GM12878 (cell line): ENCODE data around the gene ALKBH1. TPM values are rescaled to one million over a fixed set of nuclear protein-coding genes. Genes with fewer than 3 reads are reported as not detected.

Experiments used
- ATAC-seq: fragments of 200-7000 bp; cut with Tn5 transposase; 3 replicates; pipeline ENCODE4 v1.9.1; 2020; ENCODE audit warnings: mild to moderate bottlenecking, moderate library complexity
- BruUV-seq: library from RNA; stranded (reverse); fragments of 400-500 nt; replicated peaks from 2 replicates; lab custom pipeline; 2021; lab: Mats Ljungman, UMichigan
- CTCF ChIA-PET: fragments of 300-600 bp; sonication (Branson Sonifier 250); formaldehyde crosslinking; extraction: SDS; loops from one replicate; lab custom pipeline; 2021; ENCODE audit warnings: inconsistent platforms; lab: Yijun Ruan, JAX
- POLR2A ChIA-PET: fragments of 350-600 bp; formaldehyde crosslinking; extraction: SDS; loops from one replicate; lab custom pipeline; 2021; ENCODE audit warnings: inconsistent platforms; lab: Charles Lee
- RAD21 ChIA-PET: fragments of 300-600 bp; sonication (Branson Sonifier 250); formaldehyde crosslinking; loops from one replicate; lab custom pipeline; 2023; ENCODE audit warnings: antibody characterized with exemption; ENCODE audit not compliant: unreplicated experiment; lab: Charles Lee
- SMC1A ChIA-PET: fragments of 300-600 bp; sonication (Branson Sonifier 250); formaldehyde crosslinking; loops from one replicate; lab custom pipeline; 2023; ENCODE audit not compliant: unreplicated experiment, uncharacterized antibody; lab: Charles Lee
- DNase-seq: peaks from one replicate; pipeline ENCODE4 v3.0.0-alpha.2; 2011; ENCODE audit warnings: low read depth, low spot score
- FAIRE-seq: peaks from 3 replicates; lab custom pipeline; 2011; peaks lifted over from hg19 to GRCh38; lab: Jason Lieb, UNC
- H2AFZ ChIP-seq: 2 replicates; pipeline ENCODE4 v1.6.0; 2011; ENCODE audit warnings: low read depth, low read length, control low read depth; ENCODE audit not compliant: control insufficient read depth
- H3K27ac ChIP-seq: 2 replicates; pipeline ENCODE4 v1.5.1; 2011; ENCODE audit warnings: control low read depth; ENCODE audit not compliant: control insufficient read depth, insufficient read depth
- H3K27me3 ChIP-seq, 2 experiments: replicated peaks in 1 of 2; 2 replicates each; pipeline versions ENCODE4 v1.6.0 to v1.6.1; 2011; ENCODE audit warnings: low read length in 1 of 2; ENCODE audit not compliant: control insufficient read depth in 2 of 2, insufficient read depth in 2 of 2
- H3K36me3 ChIP-seq, 2 experiments: 2 replicates each; pipeline ENCODE4 v1.5.1; 2011; ENCODE audit warnings: low read length in 1 of 2; ENCODE audit not compliant: control insufficient read depth in 2 of 2, insufficient read depth in 2 of 2
- H3K4me1 ChIP-seq: 2 replicates; pipeline ENCODE4 v1.6.1; 2011; ENCODE audit warnings: mild to moderate bottlenecking, low read length, moderate library complexity, mixed read lengths; ENCODE audit not compliant: control insufficient read depth, insufficient read depth
- H3K4me2 ChIP-seq: 2 replicates; pipeline ENCODE4 v1.6.0; 2011; ENCODE audit warnings: control low read depth; ENCODE audit not compliant: control insufficient read depth, insufficient read depth
- H3K4me3 ChIP-seq: fragments of 200-600 bp; sonication (generic); 2 replicates; pipeline ENCODE4 v1.5.1; 2016
- H3K79me2 ChIP-seq: 2 replicates; pipeline ENCODE4 v1.6.0; 2011; ENCODE audit warnings: low read length; ENCODE audit not compliant: control insufficient read depth, insufficient read depth
- H3K9ac ChIP-seq: 2 replicates; pipeline ENCODE4 v1.8.0; 2011; ENCODE audit warnings: low read length, control low read depth, mixed read lengths; ENCODE audit not compliant: control insufficient read depth, insufficient read depth
- H3K9me3 ChIP-seq: replicated peaks from 3 replicates; pipeline ENCODE4 v1.5.1; 2011; ENCODE audit warnings: mild to moderate bottlenecking, low read length; ENCODE audit not compliant: control insufficient read depth, insufficient read depth
- H4K20me1 ChIP-seq: 2 replicates; pipeline ENCODE4 v1.6.0; 2011; ENCODE audit not compliant: control insufficient read depth, insufficient read depth
- CBX5 ChIP-seq: sonication (generic); IDR thresholded peaks from 2 replicates; pipeline ENCODE4 v1.6.1; 2016; ENCODE audit warnings: low read depth, moderate library complexity, mild to moderate bottlenecking, inconsistent platforms
- CREB1 ChIP-seq: IDR thresholded peaks from 2 replicates; pipeline ENCODE4 v1.6.1; 2012; ENCODE audit warnings: low read depth, mild to moderate bottlenecking, inconsistent platforms
- DPF2 ChIP-seq: fragments of 450-650 bp; IDR thresholded peaks from 2 replicates; pipeline ENCODE4 v1.6.1; 2017; ENCODE audit warnings: mild to moderate bottlenecking
- EED ChIP-seq: sonication (generic); IDR thresholded peaks from 2 replicates; pipeline ENCODE4 v1.6.1; 2016; ENCODE audit warnings: antibody characterized with exemption, low read depth
- EP300 ChIP-seq, 2 experiments: fragments of 150-350 bp in 1 of 2; IDR thresholded peaks; 2 replicates each; pipeline ENCODE4 v1.6.1; 2011 to 2012; ENCODE audit warnings: low read depth in 2 of 2, low read length in 2 of 2, borderline replicate concordance in 1 of 2, improper control_type of control experiment in 1 of 2, inconsistent platforms in 1 of 2; ENCODE audit not compliant: control insufficient read depth in 1 of 2
- ESRRA ChIP-seq: IDR thresholded peaks from 2 replicates; pipeline ENCODE4 v1.6.1; 2012; ENCODE audit warnings: mild to moderate bottlenecking, low read length, improper control_type of control experiment
- GABPA ChIP-seq: IDR thresholded peaks from 2 replicates; pipeline ENCODE4 v1.6.1; 2014; ENCODE audit warnings: antibody characterized with exemption, low read depth, mild to moderate bottlenecking, inconsistent platforms
- HCFC1 ChIP-seq: fragments of 150-350 bp; IDR thresholded peaks from 2 replicates; pipeline ENCODE4 v1.6.1; 2014; ENCODE audit warnings: low read length
- HDAC6 ChIP-seq: fragments of 200-600 bp; sonication (generic); IDR thresholded peaks from one replicate; pipeline ENCODE4 v1.8.0; 2017; ENCODE audit warnings: antibody characterized with exemption; ENCODE audit not compliant: unreplicated experiment
- JUND ChIP-seq: IDR thresholded peaks from 2 replicates; pipeline ENCODE4 v1.6.1; 2012; ENCODE audit warnings: low read depth, mild to moderate bottlenecking, low read length, improper control_type of control experiment, moderate library complexity
- KDM1A ChIP-seq: fragments of 200-600 bp; sonication (generic); IDR thresholded peaks from 2 replicates; pipeline ENCODE4 v1.6.1; 2016; ENCODE audit warnings: borderline replicate concordance
- PBX3 ChIP-seq: IDR thresholded peaks from 2 replicates; pipeline ENCODE4 v1.6.1; 2011; ENCODE audit warnings: mild to moderate bottlenecking, low read depth, low read length, moderate library complexity; ENCODE audit not compliant: insufficient replicate concordance
- REST ChIP-seq: IDR thresholded peaks from 2 replicates; pipeline ENCODE4 v1.6.1; 2012; ENCODE audit warnings: mild to moderate bottlenecking, low read depth, low read length
- SRF ChIP-seq, 2 experiments: IDR thresholded peaks; 2 replicates each; pipeline ENCODE4 v1.6.1; 2011; ENCODE audit warnings: low read depth in 2 of 2, low read length in 2 of 2, mild to moderate bottlenecking in 1 of 2, moderate library complexity in 1 of 2
- WRNIP1 ChIP-seq: IDR thresholded peaks from 2 replicates; pipeline ENCODE4 v1.6.1; 2011; ENCODE audit warnings: low read depth, low read length, improper control_type of control experiment, borderline replicate concordance
- ZZZ3 ChIP-seq: IDR thresholded peaks from 2 replicates; pipeline ENCODE4 v1.6.1; 2011; ENCODE audit warnings: low read depth; ENCODE audit not compliant: control insufficient read depth, insufficient read length
- WGBS: methylation state at CpG from one replicate; pipeline ENCODE4 v1.1.6; 2016; ENCODE audit warnings: low lambda C conversion rate; ENCODE audit not compliant: insufficient replicate concordance, insufficient coverage; ENCODE audit errors: missing lambda C conversion rate; 5-methylcytosine and 5-hydroxymethylcytosine counted together
- in situ Hi-C: fragments of 300-500 bp; cut with MboI; formaldehyde crosslinking; loops from 9 replicates; pipeline ENCODE4 v1.14.3; 2018; ENCODE audit warnings: mixed read lengths
- intact Hi-C: fragments of 100-400 bp; cut with micrococcal nuclease; formaldehyde crosslinking; loops from one replicate; pipeline ENCODE4 v1.14.2; 2022; ENCODE audit not compliant: unreplicated experiment
- polyA plus RNA-seq, 11 experiments: library from polyadenylated mRNA; depleted of rRNA in 4 of 11; unstranded in 6 of 11; stranded (reverse) in 5 of 11; fragments of >200 nt; fragmentation: Nextera tagmentation in 4 of 11; fragmentation: Illumina TruSeq in 1 of 11; extraction: Ambion mirVana in 4 of 11; extraction: Trizol in 1 of 11; gene quantifications; 1 replicate in 1 of 11; 2 replicates in 10 of 11; pipeline versions ENCODE4 v1.2.1 to v1.2.3, GENCODE V29; 2011 to 2016; ENCODE audit warnings: inconsistent platforms in 2 of 11, missing spikeins in 2 of 11, low read depth in 1 of 11
- total RNA-seq, 4 experiments: library from RNA; depleted of rRNA in 3 of 4; stranded (reverse); fragments of >200 nt in 3 of 4; fragmentation: Illumina TruSeq in 1 of 4; extraction: Trizol in 1 of 4; gene quantifications; 2 replicates each; pipeline versions ENCODE4 v1.2.1 to v1.2.3, GENCODE V29; 2013 to 2021

The ALKBH1 gene
- total and polyA plus RNA-seq, 10 of the 15 experiments (the other 5 are each of a cell fraction or from before 2014, with no cell fraction given) = 6.5 to 24.1 (median 17.0) TPM

- in situ Hi-C loops = loop anchor here (25.0 kb wide), 1 partner anchor 927 kb away; no protein-coding TSS in a partner anchor
- H3K79me2 ChIP-seq = no peaks in the 10 kb centered on the region
- POLR2A ChIA-PET = no interaction called here
- TF ChIP-seq CBX5 (no peak), HDAC6 (no peak), EP300 (IDR thresholded peaks at IDR 0.05; ENCODE audit: borderline replicate concordance in 1 of 2, control insufficient read depth in 1 of 2, low read depth in 2 of 2, low read length in 2 of 2) (no peak), DPF2 (no peak), GABPA (no peak), EED (no peak), PBX3 (no peak), JUND (no peak), ZZZ3 (no peak), ESRRA (no peak), REST (no peak), KDM1A (no peak), HCFC1 (no peak), SRF (IDR thresholded peaks at IDR 0.05; ENCODE audit: low read depth in 2 of 2, low read length in 2 of 2) (no peak), WRNIP1 (no peak), CREB1 (no peak)
- intact Hi-C loops = no loop called here
- no peak for DNase-seq
- SMC1A ChIA-PET = no interaction called here
- RAD21 ChIA-PET = no interaction called here
- H3K27me3 ChIP-seq = no peaks in the 10 kb centered on the region
- H3K27ac ChIP-seq = no peak overlapping the region
- H3K9me3 ChIP-seq = no peaks in the 10 kb centered on the region
- no peak overlapping the region for H3K4me2 ChIP-seq
- FAIRE-seq = no peak
- H4K20me1 ChIP-seq = no peaks in the 10 kb centered on the region
- H3K9ac ChIP-seq = no peak overlapping the region
- H3K4me1 ChIP-seq = no peaks in the 10 kb centered on the region
- 40% methylated on average over 7 of the region's 7 CpGs for WGBS
- H2AFZ ChIP-seq = no peak overlapping the region
- no peaks in the 10 kb centered on the region for H3K36me3 ChIP-seq
- no TSS peak for BruUV-seq
- no peak for ATAC-seq
- H3K4me3 ChIP-seq = no peak overlapping the region
- CTCF ChIA-PET = no interaction called here
Measured at GRCh38 chr14:77660754-77661153, 47.1 kb downstream of the ALKBH1 start.
